Stimulated activated CD4-positive, alpha-beta T cell treated with anti-CD3 and anti-CD28 coated beads, TNF-alpha, amount 100 ng/mL, for 48 hours (primary cell): ENCODE data around the gene MUC5B.

Source experiments
- DNase-seq, 3 donors: peaks; one replicate each; pipeline ENCODE4 v3.0.0-alpha.2; 2020; ENCODE audit warnings: low read depth in 3 of 3

MUC5B gene

GRCh38 chr11:1221848-1222311 is 986 bp upstream of the MUC5B start:
- no peak for DNase-seq

DNA sequence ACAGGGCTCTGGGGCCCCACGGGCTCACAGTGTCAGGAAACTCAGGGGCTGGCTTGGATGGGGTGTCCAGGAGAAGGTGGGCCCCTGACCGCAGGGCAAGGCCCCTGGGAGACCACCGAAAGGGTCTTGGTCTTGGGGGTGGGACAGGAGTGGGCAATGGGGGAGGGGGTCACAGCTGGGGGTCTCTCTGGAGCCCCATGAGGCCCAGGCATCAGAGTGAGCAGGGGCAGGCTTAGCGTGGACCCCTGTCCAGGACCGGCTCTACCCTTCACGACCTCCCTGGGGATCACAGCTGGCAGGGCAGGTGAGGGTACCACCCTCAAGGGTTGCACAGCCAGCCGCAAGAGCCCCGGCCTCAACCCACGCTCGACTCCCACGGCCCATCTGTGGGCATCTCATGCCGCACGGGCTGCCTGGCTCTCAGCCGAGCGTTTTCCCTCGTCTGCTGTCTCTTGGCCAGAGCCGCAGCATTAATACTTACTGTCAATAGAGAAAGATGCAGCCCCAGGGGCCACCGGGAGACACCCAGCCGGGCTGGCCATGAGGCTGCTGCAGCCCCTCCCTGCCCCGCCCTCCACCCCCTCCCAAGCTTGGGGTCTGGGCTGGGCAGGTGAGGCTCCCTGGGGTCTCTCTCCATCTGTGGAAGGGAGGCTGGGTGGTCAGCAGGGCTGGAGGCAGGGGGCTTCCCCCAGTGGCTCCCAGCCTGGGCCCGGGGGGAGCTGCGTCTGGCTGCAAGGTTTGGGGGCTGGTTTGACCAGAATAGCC is 662 bp downstream of the MUC5B start:
- no peak for DNase-seq

- DNase-seq: no peak
Observed at GRCh38 chr11:1224111-1224490, 1.2 kb downstream of the MUC5B start.

DNA sequence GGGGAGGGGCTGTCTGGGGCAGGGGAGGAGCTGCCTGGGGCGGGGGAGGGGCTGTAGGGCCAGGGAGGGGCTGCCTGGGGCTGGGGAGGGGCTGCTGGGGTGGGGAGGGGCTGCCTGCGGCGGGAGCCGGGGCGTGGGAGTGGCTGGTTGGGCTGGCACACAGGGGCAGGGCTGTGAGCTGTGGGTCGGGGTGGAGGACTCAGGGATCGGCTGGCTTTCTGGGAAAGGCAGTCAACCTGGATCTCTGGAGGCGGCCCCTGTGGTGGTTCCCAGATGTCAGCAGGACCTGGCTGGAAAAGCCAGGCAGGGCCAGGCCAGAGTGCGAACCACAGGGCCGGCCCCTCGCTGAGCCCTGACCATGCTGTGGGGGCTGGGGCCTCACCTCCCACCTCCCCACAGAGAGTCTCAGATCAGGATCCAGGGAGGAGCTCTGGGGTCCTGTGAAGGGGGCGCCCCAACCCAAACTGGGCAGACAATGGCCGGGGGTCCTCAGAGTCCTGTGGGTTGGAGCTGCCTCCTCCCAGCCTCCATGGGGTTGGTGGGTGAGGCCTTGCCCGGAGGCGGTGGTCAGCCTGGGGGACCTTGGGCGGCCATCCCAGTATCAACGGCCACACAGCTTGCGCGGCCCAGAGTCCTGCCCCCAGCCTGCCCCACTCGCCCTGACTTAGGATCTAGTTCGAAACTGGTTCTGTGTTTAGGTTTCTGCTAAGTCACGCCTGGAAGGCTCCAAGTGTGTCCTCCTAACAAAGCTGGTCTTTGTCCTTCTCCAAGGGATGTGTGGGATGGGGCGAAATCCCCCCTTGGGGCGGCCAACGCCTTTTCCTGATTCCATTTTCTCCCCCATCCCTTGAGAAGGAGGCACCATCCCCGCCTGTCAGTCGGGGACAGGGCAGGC is 1.9 kb downstream of the MUC5B start:
- DNase-seq: no peak

GRCh38 chr11:1225386-1226225 is 2.7 kb downstream of the MUC5B start:
- no peak for DNase-seq

- no peak for DNase-seq
Observed at GRCh38 chr11:1226226-1226985, 3.5 kb downstream of the MUC5B start.

DNA sequence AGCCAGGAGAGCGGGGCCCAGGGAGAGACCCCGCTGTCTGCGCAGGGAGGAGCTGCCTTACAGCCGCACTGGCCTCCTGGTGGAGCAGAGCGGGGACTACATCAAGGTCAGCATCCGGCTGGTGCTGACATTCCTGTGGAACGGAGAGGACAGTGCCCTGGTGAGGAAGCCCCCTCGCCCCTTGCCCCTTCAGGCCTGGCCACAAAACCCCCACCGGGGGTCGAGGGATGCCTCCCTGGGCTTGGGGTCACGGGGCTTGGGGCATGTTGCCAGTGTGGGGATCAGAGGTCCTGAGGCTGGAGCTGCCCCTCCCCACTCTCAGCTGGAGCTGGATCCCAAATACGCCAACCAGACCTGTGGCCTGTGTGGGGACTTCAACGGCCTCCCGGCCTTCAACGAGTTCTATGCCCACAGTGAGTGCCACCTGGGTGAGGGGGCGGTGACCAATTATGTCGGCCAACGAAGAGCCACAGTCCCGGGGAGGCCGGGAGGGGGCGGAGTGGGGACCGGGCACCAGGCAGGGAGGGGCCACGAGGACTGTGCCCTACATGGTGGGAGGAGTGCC is 4.2 kb downstream of the MUC5B start:
- DNase-seq: no peak

DNA sequence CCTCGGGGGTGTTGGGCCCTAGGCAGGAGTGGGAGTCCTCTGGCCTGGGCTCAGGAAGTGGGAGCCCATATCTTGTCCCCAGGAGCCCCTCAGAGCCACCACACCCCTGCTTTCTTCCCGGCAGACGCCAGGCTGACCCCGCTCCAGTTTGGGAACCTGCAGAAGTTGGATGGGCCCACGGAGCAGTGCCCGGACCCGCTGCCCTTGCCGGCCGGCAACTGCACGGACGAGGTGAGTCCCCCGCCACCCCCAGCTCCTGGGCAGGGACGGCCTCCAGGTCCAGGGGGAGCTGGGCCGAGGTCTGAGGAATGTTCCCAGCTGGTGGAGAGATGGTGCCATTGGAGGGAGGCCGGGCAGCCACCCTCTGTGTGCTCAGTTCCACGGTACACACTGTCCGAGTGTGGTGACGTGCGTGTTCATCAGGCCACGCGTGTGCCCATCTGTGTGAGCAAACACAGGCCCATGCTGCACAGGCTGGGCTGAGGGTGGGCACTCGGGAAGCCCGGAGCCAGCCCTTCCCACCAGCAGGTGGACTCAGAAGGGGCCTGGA is 4.8 kb downstream of the MUC5B start:
- no peak for DNase-seq

- no peak for DNase-seq
Observed at GRCh38 chr11:1228101-1228821, 5.4 kb downstream of the MUC5B start.

- DNase-seq: no peak
Observed at GRCh38 chr11:1228921-1229451, 6.1 kb downstream of the MUC5B start.

- DNase-seq: no peak
Observed at GRCh38 chr11:1229471-1230120, 6.7 kb downstream of the MUC5B start.

DNA sequence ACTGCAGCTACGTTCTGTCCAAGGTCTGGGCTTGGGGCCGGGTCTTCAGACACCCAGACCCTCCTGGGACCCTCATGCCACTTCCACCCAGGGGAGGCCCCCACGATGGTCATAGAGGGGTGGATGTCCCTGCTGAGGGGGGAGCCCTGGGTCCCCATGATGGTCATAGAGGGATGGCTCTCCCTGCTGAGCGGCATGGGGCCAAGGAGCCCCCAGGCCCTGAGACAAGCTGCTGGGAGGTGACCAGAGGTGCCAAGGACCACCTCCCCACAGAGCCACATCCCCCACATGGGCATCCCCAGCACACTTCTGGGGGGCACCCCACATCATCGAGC is 7.2 kb downstream of the MUC5B start:
- no peak for DNase-seq

DNA sequence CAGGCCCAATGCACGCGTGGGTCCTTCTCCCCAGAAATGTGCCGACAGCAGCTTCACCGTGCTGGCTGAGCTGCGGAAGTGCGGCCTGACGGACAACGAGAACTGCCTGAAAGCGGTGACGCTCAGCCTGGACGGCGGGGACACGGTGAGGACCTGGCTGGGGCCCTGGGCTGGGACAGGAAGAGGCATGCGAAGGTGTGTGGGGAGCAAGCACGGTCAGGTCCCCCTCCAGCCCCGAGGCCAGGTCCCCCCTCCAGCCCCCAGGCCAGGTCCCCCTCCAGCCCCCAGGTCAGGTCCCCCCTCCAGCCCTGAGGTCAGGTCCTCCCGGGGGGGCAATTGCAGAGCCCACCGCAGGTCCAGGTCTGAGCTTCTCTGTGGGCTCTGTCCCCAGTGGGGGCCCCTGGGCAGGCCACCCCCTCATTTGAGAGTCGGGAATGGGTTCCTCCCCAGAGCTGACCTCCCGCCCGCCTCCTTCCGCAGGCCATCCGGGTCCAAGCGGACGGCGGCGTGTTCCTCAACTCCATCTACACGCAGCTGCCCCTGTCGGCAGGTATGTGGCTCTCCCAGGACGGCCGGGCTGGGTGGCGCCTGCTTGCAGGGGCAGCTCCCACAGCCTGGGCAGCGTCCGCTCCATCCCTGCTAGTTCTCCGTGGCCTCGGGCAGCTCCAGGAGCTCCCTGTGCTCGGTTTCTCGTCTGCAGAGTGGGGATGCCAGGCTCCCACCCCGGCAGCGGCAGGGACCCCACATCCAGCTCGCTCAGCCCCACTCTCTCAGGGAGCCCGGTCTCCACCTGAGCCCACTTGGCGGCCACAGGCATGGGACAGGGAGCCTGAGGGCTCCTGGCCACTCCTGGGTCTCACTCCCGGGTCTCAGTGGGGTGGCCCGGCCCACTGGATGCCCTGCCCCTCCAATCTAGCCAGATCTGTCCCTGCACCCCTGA is 7.9 kb downstream of the MUC5B start:
- DNase-seq: no peak

- DNase-seq: no peak
Observed at GRCh38 chr11:1231396-1232020, 8.6 kb downstream of the MUC5B start.

DNA sequence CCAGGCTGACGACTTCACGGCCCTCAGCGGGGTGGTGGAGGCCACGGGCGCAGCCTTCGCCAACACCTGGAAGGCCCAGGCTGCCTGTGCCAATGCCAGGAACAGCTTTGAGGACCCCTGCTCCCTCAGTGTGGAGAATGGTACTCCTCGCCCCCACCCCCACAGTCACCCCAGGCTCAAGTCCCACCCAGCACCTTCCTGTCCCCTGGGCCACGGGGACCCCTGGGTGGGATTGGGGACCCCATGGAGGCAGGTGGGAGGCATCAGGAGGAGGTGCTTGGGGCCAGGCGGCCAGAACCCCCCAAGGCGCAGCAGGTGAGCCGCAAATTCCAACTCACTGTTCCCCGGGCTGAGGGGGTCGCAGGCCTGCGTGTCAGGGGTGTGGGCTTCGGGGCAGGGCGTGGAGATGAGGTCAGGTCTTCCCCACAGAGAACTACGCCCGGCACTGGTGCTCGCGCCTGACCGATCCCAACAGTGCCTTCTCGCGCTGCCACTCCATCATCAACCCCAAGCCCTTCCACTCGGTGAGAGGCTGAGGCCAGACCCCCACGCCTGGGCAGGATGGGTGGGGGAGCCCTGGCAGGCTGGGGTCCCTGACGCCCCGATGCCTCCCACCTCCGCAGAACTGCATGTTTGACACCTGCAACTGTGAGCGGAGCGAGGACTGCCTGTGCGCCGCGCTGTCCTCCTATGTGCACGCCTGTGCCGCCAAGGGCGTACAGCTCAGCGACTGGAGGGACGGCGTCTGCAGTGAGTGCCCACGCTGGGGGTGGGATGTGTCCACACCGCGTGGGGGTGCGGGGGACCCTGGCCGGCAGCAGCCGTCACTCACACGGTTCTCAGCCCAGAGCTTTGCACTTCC is 9.4 kb downstream of the MUC5B start:
- DNase-seq: no peak

DNA sequence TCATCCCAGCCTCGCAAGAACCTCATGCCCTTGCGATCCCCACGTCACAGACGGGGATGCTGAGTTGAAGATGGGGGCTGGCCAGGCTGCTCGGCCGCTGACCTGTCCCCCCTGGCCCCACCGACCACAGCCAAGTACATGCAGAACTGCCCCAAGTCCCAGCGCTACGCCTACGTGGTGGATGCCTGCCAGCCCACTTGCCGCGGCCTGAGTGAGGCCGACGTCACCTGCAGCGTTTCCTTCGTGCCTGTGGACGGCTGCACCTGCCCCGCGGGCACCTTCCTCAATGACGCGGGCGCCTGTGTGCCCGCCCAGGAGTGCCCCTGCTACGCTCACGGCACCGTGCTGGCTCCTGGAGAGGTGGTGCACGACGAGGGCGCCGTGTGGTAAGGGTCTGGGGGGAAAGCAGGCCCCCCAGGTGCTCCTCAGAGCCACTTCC is 10.0 kb downstream of the MUC5B start:
- no peak for DNase-seq
